DMS 273 (cell line): ENCODE measurements around the gene UGT1A6.

ENCODE experiments used
- DNase-seq: peaks from one replicate; lab custom pipeline; 2025; ENCODE audit not compliant: unreplicated experiment; lab: John Stamatoyannopoulos, UW

The UGT1A6 gene

DNA sequence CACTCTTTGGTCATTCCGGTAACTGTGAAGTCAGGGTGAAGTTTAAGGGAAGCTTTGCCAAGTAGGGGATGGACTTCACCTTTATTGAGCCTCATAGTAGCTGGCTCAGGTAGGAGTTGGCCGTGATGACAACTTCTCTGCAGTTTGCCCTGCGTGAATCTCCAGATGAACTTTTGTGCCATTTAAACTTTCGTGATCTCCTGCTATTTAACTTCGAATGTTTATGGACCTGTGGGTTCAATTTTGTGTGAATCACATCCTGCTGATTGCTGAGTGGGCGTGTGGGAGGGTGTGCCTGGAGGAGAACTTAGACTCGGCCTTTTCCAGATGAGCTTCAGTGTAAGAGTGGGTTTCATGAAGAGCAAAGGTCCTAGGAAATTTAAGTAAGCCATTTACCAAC is 71.6 kb downstream of the UGT1A6 start:
- no peak for DNase-seq

GRCh38 chr2:233764761-233765160 is 72.1 kb downstream of the UGT1A6 start:
- no peak for DNase-seq

GRCh38 chr2:233766416-233766815 is 73.7 kb downstream of the UGT1A6 start:
- no peak for DNase-seq

- DNase-seq, result no peak
These were observed 75.4 kb downstream of the UGT1A6 start for GRCh38 chr2:233768076-233768475.

GRCh38 chr2:233769260-233769659 is 76.6 kb downstream of the UGT1A6 start:
- DNase-seq, result no peak

DNA sequence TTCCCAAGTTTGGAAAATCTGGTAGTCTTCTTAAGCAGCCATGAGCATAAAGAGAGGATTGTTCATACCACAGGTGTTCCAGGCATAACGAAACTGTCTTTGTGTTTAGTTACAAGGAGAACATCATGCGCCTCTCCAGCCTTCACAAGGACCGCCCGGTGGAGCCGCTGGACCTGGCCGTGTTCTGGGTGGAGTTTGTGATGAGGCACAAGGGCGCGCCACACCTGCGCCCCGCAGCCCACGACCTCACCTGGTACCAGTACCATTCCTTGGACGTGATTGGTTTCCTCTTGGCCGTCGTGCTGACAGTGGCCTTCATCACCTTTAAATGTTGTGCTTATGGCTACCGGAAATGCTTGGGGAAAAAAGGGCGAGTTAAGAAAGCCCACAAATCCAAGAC is 79.5 kb downstream of the UGT1A6 start:
- no peak for DNase-seq

DNA sequence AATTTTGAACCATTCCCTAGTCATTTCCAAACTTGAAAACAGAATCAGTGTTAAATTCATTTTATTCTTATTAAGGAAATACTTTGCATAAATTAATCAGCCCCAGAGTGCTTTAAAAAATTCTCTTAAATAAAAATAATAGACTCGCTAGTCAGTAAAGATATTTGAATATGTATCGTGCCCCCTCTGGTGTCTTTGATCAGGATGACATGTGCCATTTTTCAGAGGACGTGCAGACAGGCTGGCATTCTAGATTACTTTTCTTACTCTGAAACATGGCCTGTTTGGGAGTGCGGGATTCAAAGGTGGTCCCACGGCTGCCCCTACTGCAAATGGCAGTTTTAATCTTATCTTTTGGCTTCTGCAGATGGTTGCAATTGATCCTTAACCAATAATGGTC is 79.9 kb downstream of the UGT1A6 start:
- DNase-seq, result no peak

DNA sequence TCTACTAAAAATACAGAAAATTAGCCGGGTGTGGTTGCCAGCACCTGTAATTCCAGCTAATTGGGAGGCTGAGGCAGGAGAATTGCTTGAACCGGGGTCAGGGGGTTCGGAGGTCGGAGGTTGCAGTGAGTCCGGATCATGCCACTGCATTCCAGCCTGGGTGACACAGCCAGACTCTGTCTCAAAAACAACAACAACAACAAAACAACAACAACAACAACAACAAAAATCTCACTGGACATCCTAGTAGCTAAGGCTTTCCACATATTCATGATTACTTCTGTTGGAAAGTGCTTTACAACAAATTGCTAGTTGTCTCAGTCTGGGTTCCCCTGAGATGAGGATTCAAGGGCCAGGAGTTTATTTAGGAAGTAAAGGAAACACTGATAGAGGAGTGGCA is 81.2 kb downstream of the UGT1A6 start:
- no peak for DNase-seq

GRCh38 chr2:233775414-233775813 is 82.7 kb downstream of the UGT1A6 start:
- no peak for DNase-seq

GRCh38 chr2:233778030-233778429 is 85.3 kb downstream of the UGT1A6 start, which contains the start of gene MROH2A:
Gene MROH2A (plus strand): TSS chr2:233778330. CDS start chr2:233779359, 1,029 bp downstream.
- DNase-seq, result no peak

DNA sequence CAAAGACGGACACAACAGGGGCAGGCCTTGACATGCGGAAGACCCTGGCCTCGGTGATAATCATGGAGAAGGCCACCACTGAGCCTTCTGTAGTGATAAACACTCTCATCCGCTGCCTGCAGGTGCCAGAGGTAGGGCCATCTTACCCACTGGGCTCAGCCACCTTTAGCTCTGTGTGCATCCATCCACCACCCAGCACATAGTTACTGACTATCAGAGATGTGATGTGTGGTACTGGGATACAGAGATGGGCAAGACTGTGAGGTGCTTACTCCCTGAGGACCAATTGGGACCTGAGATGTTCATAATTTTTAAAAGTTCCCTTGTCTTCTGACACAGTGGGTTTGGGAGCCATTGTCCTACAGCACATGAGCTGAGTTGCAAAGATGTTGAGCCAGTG is 87.0 kb downstream of the UGT1A6 start:
- DNase-seq, result no peak

- no peak for DNase-seq
These were observed 88.1 kb downstream of the UGT1A6 start for GRCh38 chr2:233780771-233781170.

GRCh38 chr2:233789554-233789953 is 96.9 kb downstream of the UGT1A6 start:
- DNase-seq, result no peak

GRCh38 chr2:233791151-233791882 is 98.6 kb downstream of the UGT1A6 start:
- no peak for DNase-seq

- DNase-seq, result no peak
These were observed 99.2 kb downstream of the UGT1A6 start for GRCh38 chr2:233791883-233792329.

GRCh38 chr2:233792720-233793119 is 100.0 kb downstream of the UGT1A6 start:
- DNase-seq, result no peak

GRCh38 chr2:233793465-233794127 is 100.9 kb downstream of the UGT1A6 start:
- DNase-seq, result no peak

- no peak for DNase-seq
These were observed 101.5 kb downstream of the UGT1A6 start for GRCh38 chr2:233794128-233794658.

- no peak for DNase-seq
These were observed 103.1 kb downstream of the UGT1A6 start for GRCh38 chr2:233795735-233796171.

DNA sequence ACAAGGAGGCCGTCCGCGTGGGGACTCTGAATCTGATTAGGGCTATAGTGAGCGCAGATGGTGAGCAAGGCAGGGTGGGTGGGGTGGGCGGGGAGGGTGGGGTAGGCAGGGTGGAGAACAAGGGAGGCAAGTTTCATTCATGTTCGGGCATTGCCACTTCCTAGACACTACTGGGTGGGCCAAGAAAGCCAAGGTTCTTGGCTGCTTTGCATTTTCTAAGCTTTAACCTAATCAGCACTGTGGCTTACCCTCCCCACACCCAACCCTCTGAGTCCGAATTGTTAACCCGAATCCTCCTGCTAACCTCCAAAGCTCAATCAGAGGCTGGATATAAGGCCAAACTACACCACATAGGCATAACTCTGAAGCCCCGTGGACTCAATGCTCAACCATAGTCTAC is 103.6 kb downstream of the UGT1A6 start:
- no peak for DNase-seq

GRCh38 chr2:233798335-233799086 is 105.8 kb downstream of the UGT1A6 start:
- DNase-seq, result no peak
